IMR-90 (cell line): ENCODE measurements around the gene CDKAL1. TPM values are rescaled to one million over a fixed set of nuclear protein-coding genes. Genes with fewer than 3 reads are reported as not detected.

Source experiments
- ATAC-seq: fragments of 200-7000 bp; cut with Tn5 transposase; 2 replicates; pipeline ENCODE4 v1.9.1; 2020; ENCODE audit warnings: low read depth, mild to moderate bottlenecking, moderate library complexity
- BruUV-seq: library from RNA; stranded (reverse); fragments of 400-500 nt; replicated peaks from 2 replicates; lab custom pipeline; 2021; lab: Mats Ljungman, UMichigan
- CTCF ChIA-PET: fragments of 300-600 bp; formaldehyde crosslinking; extraction: SDS; loops from one replicate; lab custom pipeline; 2021; ENCODE audit warnings: antibody characterized with exemption; lab: Yijun Ruan, JAX
- POLR2A ChIA-PET: fragments of 300-600 bp; sonication (Branson Sonifier 250); formaldehyde crosslinking; loops from one replicate; lab custom pipeline; 2022; ENCODE audit warnings: antibody characterized with exemption; ENCODE audit not compliant: unreplicated experiment; lab: Charles Lee
- DNase-seq: peaks from one replicate; pipeline ENCODE4 v3.0.0; 2013
- H2AFZ ChIP-seq: replicated peaks from 2 replicates; pipeline ENCODE3; 2013; ENCODE audit warnings: low read length, mild to moderate bottlenecking; ENCODE audit not compliant: poor library complexity
- H2AK5ac ChIP-seq: 2 replicates; pipeline ENCODE4 v1.6.1; 2013; ENCODE audit warnings: low read depth, low read length, inconsistent platforms
- H2AK9ac ChIP-seq: replicated peaks from 2 replicates; pipeline ENCODE3; 2013; ENCODE audit warnings: mild to moderate bottlenecking, low read depth, low read length, moderate library complexity; ENCODE audit not compliant: poor library complexity
- H2BK120ac ChIP-seq: 2 replicates; pipeline ENCODE4 v1.6.1; 2013; ENCODE audit warnings: low read depth, low read length, inconsistent platforms
- H2BK15ac ChIP-seq: 3 replicates; pipeline ENCODE4 v1.6.1; 2013; ENCODE audit warnings: low read depth, low read length, inconsistent platforms
- H2BK20ac ChIP-seq: 2 replicates; pipeline ENCODE4 v1.6.1; 2013; ENCODE audit warnings: low read depth, mild to moderate bottlenecking, inconsistent platforms, low read length, moderate library complexity
- H2BK5ac ChIP-seq: 2 replicates; pipeline ENCODE4 v1.6.1; 2013; ENCODE audit warnings: mild to moderate bottlenecking, low read depth, low read length, inconsistent platforms; ENCODE audit not compliant: poor library complexity, severe bottlenecking
- H3K14ac ChIP-seq: replicated peaks from 2 replicates; pipeline ENCODE4 v1.6.1; 2013; ENCODE audit warnings: low read depth, low read length, inconsistent platforms
- H3K18ac ChIP-seq: 2 replicates; pipeline ENCODE4 v1.6.1; 2013; ENCODE audit warnings: low read depth, low read length, control low read depth
- H3K23ac ChIP-seq: 2 replicates; pipeline ENCODE4 v1.6.1; 2013; ENCODE audit warnings: low read depth, low read length, inconsistent platforms
- H3K27ac ChIP-seq: 2 replicates; pipeline ENCODE4 v1.5.1; 2013; ENCODE audit warnings: mild to moderate bottlenecking, control low read depth, low read length; ENCODE audit not compliant: insufficient read depth
- H3K27me3 ChIP-seq: 2 replicates; pipeline ENCODE4 v1.6.1; 2013; ENCODE audit warnings: low read length; ENCODE audit not compliant: control insufficient read depth, insufficient read depth
- H3K36me3 ChIP-seq: 2 replicates; pipeline ENCODE4 v1.6.1; 2013; ENCODE audit warnings: low read length, mixed read lengths; ENCODE audit not compliant: control insufficient read depth, insufficient read depth
- H3K4ac ChIP-seq: 2 replicates; pipeline ENCODE4 v1.6.1; 2013; ENCODE audit warnings: low read depth, low read length, inconsistent platforms
- H3K4me1 ChIP-seq: 2 replicates; pipeline ENCODE4 v1.6.1; 2013; ENCODE audit warnings: low read length, mixed read lengths; ENCODE audit not compliant: control insufficient read depth, insufficient read depth
- H3K4me2 ChIP-seq: 2 replicates; pipeline ENCODE4 v1.6.1; 2013; ENCODE audit warnings: low read depth, mild to moderate bottlenecking, control low read depth, low read length, moderate library complexity
- H3K4me3 ChIP-seq: 2 replicates; pipeline ENCODE4 v1.5.1; 2013; ENCODE audit warnings: low read depth, mild to moderate bottlenecking, control low read depth, low read length, moderate library complexity; ENCODE audit not compliant: insufficient read depth
- H3K56ac ChIP-seq: 2 replicates; pipeline ENCODE4 v1.6.1; 2013; ENCODE audit warnings: low read length, inconsistent platforms; ENCODE audit not compliant: insufficient read depth; ENCODE audit errors: extremely low read depth
- H3K79me1 ChIP-seq, 2 experiments: 2 replicates each; pipeline ENCODE4 v1.6.1; 2013; ENCODE audit warnings: low read length in 2 of 2, inconsistent platforms in 1 of 2, low read depth in 1 of 2
- H3K9ac ChIP-seq: 2 replicates; pipeline ENCODE4 v1.6.1; 2013; ENCODE audit warnings: low read depth, low read length, control low read depth
- H3K9me1 ChIP-seq: 2 replicates; pipeline ENCODE4 v1.6.1; 2013; ENCODE audit warnings: low read length, inconsistent platforms; ENCODE audit not compliant: insufficient read depth
- H3K9me3 ChIP-seq: 2 replicates; pipeline ENCODE4 v1.6.1; 2013; ENCODE audit warnings: low read length; ENCODE audit not compliant: control insufficient read depth, insufficient read depth
- H4K20me1 ChIP-seq: 2 replicates; pipeline ENCODE4 v1.6.1; 2013; ENCODE audit warnings: low read length, inconsistent platforms; ENCODE audit not compliant: insufficient read depth
- H4K5ac ChIP-seq: 2 replicates; pipeline ENCODE4 v1.6.1; 2013; ENCODE audit warnings: mild to moderate bottlenecking, low read depth, low read length, control low read depth
- H4K8ac ChIP-seq, 2 experiments: 2 replicates each; pipeline ENCODE4 v1.6.1; 2013; ENCODE audit warnings: low read depth in 2 of 2, low read length in 2 of 2, control low read depth in 1 of 2, inconsistent platforms in 1 of 2
- H4K91ac ChIP-seq: 2 replicates; pipeline ENCODE4 v1.6.1; 2013; ENCODE audit warnings: low read depth, low read length, inconsistent platforms; ENCODE audit not compliant: insufficient read depth
- BHLHE40 ChIP-seq: fragments of 150-350 bp; IDR thresholded peaks from 2 replicates; pipeline ENCODE4 v1.6.1; 2016; ENCODE audit warnings: mild to moderate bottlenecking, low read depth, low read length
- CEBPB ChIP-seq: IDR thresholded peaks from 2 replicates; pipeline ENCODE4 v1.6.1; 2012; ENCODE audit warnings: low read depth, low read length, improper control_type of control experiment
- CHD1 ChIP-seq: IDR thresholded peaks from 2 replicates; pipeline ENCODE4 v1.6.1; 2012; ENCODE audit warnings: low read depth, low read length, improper control_type of control experiment
- CTCF ChIP-seq: conservative IDR thresholded peaks from 2 replicates; pipeline ENCODE4 v1.5.1; 2012; ENCODE audit warnings: mild to moderate bottlenecking, low read depth, low read length, improper control_type of control experiment
- ELK1 ChIP-seq: fragments of 150-350 bp; IDR thresholded peaks from 2 replicates; pipeline ENCODE4 v1.6.1; 2016; ENCODE audit warnings: low read depth, mild to moderate bottlenecking, low read length, moderate library complexity, borderline replicate concordance
- FOS ChIP-seq: fragments of 150-350 bp; IDR thresholded peaks from 2 replicates; pipeline ENCODE4 v1.6.1; 2016; ENCODE audit warnings: low read depth, low read length
- MAFK ChIP-seq: IDR thresholded peaks from 2 replicates; pipeline ENCODE4 v1.6.1; 2012; ENCODE audit warnings: low read depth, low read length, improper control_type of control experiment
- MAZ ChIP-seq: IDR thresholded peaks from 2 replicates; pipeline ENCODE4 v1.6.1; 2012; ENCODE audit warnings: low read depth, mild to moderate bottlenecking, low read length, improper control_type of control experiment, moderate library complexity, borderline replicate concordance
- MXI1 ChIP-seq: IDR thresholded peaks from 2 replicates; pipeline ENCODE4 v1.6.1; 2012; ENCODE audit warnings: low read depth, mild to moderate bottlenecking, low read length, moderate library complexity, borderline replicate concordance
- NFE2L2 ChIP-seq: fragments of 150-350 bp; IDR thresholded peaks from 2 replicates; pipeline ENCODE4 v1.6.1; 2016; ENCODE audit warnings: low read depth, mild to moderate bottlenecking, low read length
- POLR2A ChIP-seq: IDR thresholded peaks from 2 replicates; pipeline ENCODE4 v1.6.1; 2012; ENCODE audit warnings: mild to moderate bottlenecking, low read depth, low read length
- RAD21 ChIP-seq: IDR thresholded peaks from 2 replicates; pipeline ENCODE4 v1.6.1; 2012; ENCODE audit warnings: low read length, improper control_type of control experiment
- RCOR1 ChIP-seq: IDR thresholded peaks from 2 replicates; pipeline ENCODE4 v1.6.1; 2012; ENCODE audit warnings: mild to moderate bottlenecking, low read length, improper control_type of control experiment; ENCODE audit not compliant: insufficient replicate concordance
- RFX5 ChIP-seq: IDR thresholded peaks from 2 replicates; pipeline ENCODE4 v1.8.0; 2012; ENCODE audit warnings: low read depth, mild to moderate bottlenecking, low read length, moderate library complexity
- SMC3 ChIP-seq: fragments of 150-350 bp; IDR thresholded peaks from 2 replicates; pipeline ENCODE4 v1.6.1; 2016; ENCODE audit warnings: low read depth, mild to moderate bottlenecking, antibody characterized with exemption, low read length, moderate library complexity
- USF2 ChIP-seq: fragments of 150-350 bp; IDR thresholded peaks from 2 replicates; pipeline ENCODE4 v1.6.1; 2017; ENCODE audit warnings: mild to moderate bottlenecking, antibody characterized with exemption, low read length, low read depth
- WGBS, 2 experiments: methylation state at CpG; one replicate each; pipeline versions ENCODE4 v1.1.5 to v1.1.7; 2013; ENCODE audit warnings: missing lambda C conversion rate in 2 of 2; ENCODE audit not compliant: insufficient read length in 1 of 2; ENCODE audit errors: extremely low coverage in 2 of 2; 5-methylcytosine and 5-hydroxymethylcytosine counted together
- dilution Hi-C: fragments of 300-500 bp; cut with HindIII; formaldehyde crosslinking; loops from one replicate; pipeline ENCODE4 v1.14.3; 2018; ENCODE audit warnings: low sequenced_read_pairs; ENCODE audit not compliant: unreplicated experiment
- in situ Hi-C: fragments of 300-500 bp; cut with MboI; formaldehyde crosslinking; loops from 3 replicates; pipeline ENCODE4 v1.14.3; 2019; ENCODE audit warnings: low sequenced_read_pairs, inconsistent platforms, mixed read lengths
- intact Hi-C: fragments of 100-400 bp; cut with micrococcal nuclease; formaldehyde crosslinking; loops from 2 replicates; pipeline ENCODE4 v1.10.0; 2022
- polyA plus RNA-seq, 3 experiments: library from polyadenylated mRNA; depleted of rRNA; stranded (reverse); fragments of >200 nt; gene quantifications; 2 replicates each; pipeline ENCODE4 v1.2.3, GENCODE V29; 2012; ENCODE audit warnings: low replicate concordance in 1 of 3
- total RNA-seq: library from RNA; depleted of rRNA; stranded (reverse); fragments of >200 nt; gene quantifications from 2 replicates; pipeline ENCODE4 v1.2.3, GENCODE V29; 2012

The CDKAL1 gene
- total and polyA plus RNA-seq, 2 of the 4 experiments (the other 2 are of a cell fraction) = 3.7 to 13.1 TPM

GRCh38 chr6:21067521-21067920 lies 533.3 kb downstream of the CDKAL1 start:
- H4K5ac ChIP-seq = no peak overlapping the region
- H3K9ac ChIP-seq = no peak overlapping the region
- no peak overlapping the region for H3K56ac ChIP-seq
- DNase-seq = no peak
- H2BK15ac ChIP-seq = no peak overlapping the region
- no peak overlapping the region for H3K4ac ChIP-seq
- H2BK5ac ChIP-seq = no peak overlapping the region
- ChIA-PET POLR2A (interaction anchor here (0.5 kb wide), 1 partner anchor 10 kb away, joined by 4 read pairs; no protein-coding TSS in a partner anchor), CTCF (interaction anchor here (1.5 kb wide), 1 partner anchor 34 kb away, joined by 4 read pairs; no protein-coding TSS in a partner anchor)
- no peak overlapping the region for H3K27ac ChIP-seq
- in situ Hi-C loops = no loop called here
- dilution Hi-C loops = no loop called here
- ATAC-seq = no peak
- no peaks in the 10 kb centered on the region for H4K20me1 ChIP-seq
- no peak overlapping the region for H3K18ac ChIP-seq
- H3K79me1 ChIP-seq = no peaks in the 10 kb centered on the region
- H2AFZ ChIP-seq = no peak overlapping the region
- no peaks in the 10 kb centered on the region for H3K4me1 ChIP-seq
- TF ChIP-seq CHD1 (no peak), CTCF (no peak), MAFK (peak; percentile 31; the same call in 1 of the 2 replicates), BHLHE40 (no peak), CEBPB (no peak), SMC3 (no peak), RFX5 (no peak), MAZ (no peak), POLR2A (no peak), NFE2L2 (peak; percentile 60), USF2 (no peak), RCOR1 (no peak), ELK1 (no peak), FOS (no peak), MXI1 (no peak), RAD21 (no peak)
- no peak overlapping the region for H3K23ac ChIP-seq
- no peaks in the 10 kb centered on the region for H3K9me3 ChIP-seq
- H3K14ac ChIP-seq = no peak overlapping the region
- H3K4me2 ChIP-seq = no peak overlapping the region
- WGBS, 2 experiments = 100% methylated on average over 1 of the region's 3 CpGs; no CpG with 5 or more reads in 1 of the 2 experiments
- H2AK9ac ChIP-seq = no peak overlapping the region
- no peaks in the 10 kb centered on the region for H3K9me1 ChIP-seq
- H3K27me3 ChIP-seq = no peaks in the 10 kb centered on the region
- no peak overlapping the region for H4K8ac ChIP-seq
- H2BK120ac ChIP-seq = no peak overlapping the region
- no TSS peak for BruUV-seq
- H2AK5ac ChIP-seq = no peak overlapping the region
- H4K91ac ChIP-seq = no peak overlapping the region
- no peaks in the 10 kb centered on the region for H3K36me3 ChIP-seq
- H2BK20ac ChIP-seq = no peak overlapping the region
- intact Hi-C loops = no loop called here
- no peak overlapping the region for H3K4me3 ChIP-seq
